Smooth muscle cell (in vitro differentiated cells): Measurements from ENCODE around the gene ABLIM2. TPM values are rescaled to one million over a fixed set of nuclear protein-coding genes. Genes with fewer than 3 reads are reported as not detected.

Source experiments
- DNase-seq: peaks from one replicate; lab custom pipeline; 2025; ENCODE audit not compliant: unreplicated experiment; lab: John Stamatoyannopoulos, UW
- H2AFZ ChIP-seq: fragments of 200-600 bp; sonication (generic); 2 replicates; pipeline ENCODE4 v1.6.0; 2016; ENCODE audit warnings: antibody characterized with exemption, low read depth, mild to moderate bottlenecking
- H3F3A ChIP-seq: fragments of 200-600 bp; sonication (generic); 2 replicates; pipeline ENCODE4 v1.6.0; 2017; ENCODE audit warnings: antibody characterized with exemption, low read depth
- H3K27ac ChIP-seq: fragments of 200-600 bp; sonication (generic); 2 replicates; pipeline ENCODE4 v1.5.1; 2016; ENCODE audit warnings: low read depth, mild to moderate bottlenecking
- H3K27me3 ChIP-seq: fragments of 200-600 bp; sonication (generic); 2 replicates; pipeline ENCODE4 v1.6.1; 2016; ENCODE audit warnings: low read depth, mild to moderate bottlenecking
- H3K36me3 ChIP-seq: fragments of 200-600 bp; sonication (generic); 2 replicates; pipeline ENCODE4 v1.5.1; 2016; ENCODE audit warnings: low read depth
- H3K4me1 ChIP-seq: fragments of 200-600 bp; sonication (generic); 2 replicates; pipeline ENCODE4 v1.5.1; 2016; ENCODE audit warnings: low read depth
- H3K4me2 ChIP-seq: fragments of 200-600 bp; sonication (generic); 2 replicates; pipeline ENCODE4 v1.6.0; 2016; ENCODE audit warnings: mild to moderate bottlenecking
- H3K4me3 ChIP-seq: fragments of 200-600 bp; sonication (generic); 2 replicates; pipeline ENCODE4 v1.5.1; 2016; ENCODE audit warnings: mild to moderate bottlenecking
- H3K79me2 ChIP-seq: fragments of 200-600 bp; sonication (generic); 2 replicates; pipeline ENCODE4 v1.6.0; 2016; ENCODE audit warnings: low read depth, mild to moderate bottlenecking
- H3K9ac ChIP-seq: fragments of 200-600 bp; sonication (generic); 2 replicates; pipeline ENCODE4 v1.6.0; 2016; ENCODE audit warnings: low read depth
- H3K9me3 ChIP-seq: fragments of 200-600 bp; sonication (generic); replicated peaks from 2 replicates; pipeline ENCODE4 v1.5.1; 2016; ENCODE audit warnings: low read depth
- H4K20me1 ChIP-seq: fragments of 200-600 bp; sonication (generic); 2 replicates; pipeline ENCODE4 v1.6.0; 2016; ENCODE audit warnings: low read depth
- WGBS: methylation state at CpG from one replicate; pipeline ENCODE4 v1.1.7; 2016; ENCODE audit warnings: low lambda C conversion rate; 5-methylcytosine and 5-hydroxymethylcytosine counted together
- polyA plus RNA-seq: library from polyadenylated mRNA; unstranded; fragments of >200 nt; fragmentation: Nextera tagmentation; extraction: Ambion mirVana; gene quantifications from 2 replicates; pipeline ENCODE4 v1.2.1, GENCODE V29; 2016
- total RNA-seq: library from RNA; depleted of rRNA; stranded (reverse); fragments of >200 nt; gene quantifications from 2 replicates; pipeline ENCODE4 v1.2.3, GENCODE V29; 2014
- TF ChIP-seq, protein P1 (sequence below): fragments of 200-600 bp; sonication (generic); IDR thresholded peaks from 2 replicates; pipeline ENCODE4 v1.5.1; 2017; ENCODE audit warnings: borderline replicate concordance, mild to moderate bottlenecking, antibody characterized with exemption; ENCODE audit not compliant: insufficient read depth, poor library complexity, severe bottlenecking

The ABLIM2 gene
- total and polyA plus RNA-seq, 2 experiments from 2014 or later = 0.08 TPM; not detected in 1

DNA sequence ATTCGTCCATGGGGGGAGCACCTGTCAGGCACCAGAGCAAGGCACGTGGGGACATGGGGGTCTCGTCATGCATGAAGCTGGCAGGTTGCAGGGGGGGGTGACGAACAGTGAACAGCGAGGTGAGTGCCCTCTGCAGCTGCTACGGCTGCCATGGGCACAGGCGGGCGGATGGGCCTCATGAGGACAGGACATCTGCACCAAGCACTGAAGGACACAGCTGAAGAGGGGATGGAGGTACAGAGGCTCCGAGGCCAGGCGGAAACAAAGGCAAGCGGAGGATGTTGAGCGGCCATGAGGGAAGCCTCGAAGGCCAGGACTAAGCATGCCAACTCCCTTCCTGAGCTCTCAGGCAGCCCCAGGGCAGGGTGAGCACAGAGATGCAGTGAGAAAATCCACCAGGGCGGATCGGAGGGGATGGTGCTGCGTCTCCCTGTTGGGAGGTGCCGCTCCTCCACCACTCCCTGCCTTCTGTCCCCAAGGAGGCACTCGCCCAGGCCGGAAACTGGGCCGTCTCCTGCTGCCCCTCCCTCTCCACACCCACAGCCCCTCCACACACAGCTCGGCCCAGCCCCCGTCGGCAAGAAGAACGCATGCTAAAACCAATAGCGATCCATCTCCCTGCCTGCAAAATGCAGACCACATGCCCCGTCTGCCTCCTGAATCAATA lies 24.6 kb downstream of the ABLIM2 start:
- H3K27me3 ChIP-seq = no peaks in the 10 kb centered on the region
- H3K4me1 ChIP-seq = no peaks in the 10 kb centered on the region
- no peak overlapping the region for H3K4me2 ChIP-seq
- no peak overlapping the region for H3K4me3 ChIP-seq
- no peaks in the 10 kb centered on the region for H3F3A ChIP-seq
- H2AFZ ChIP-seq = no peak overlapping the region
- no peak overlapping the region for H3K27ac ChIP-seq
- no peak for DNase-seq
- H4K20me1 ChIP-seq = no peaks in the 10 kb centered on the region
- no peak overlapping the region for H3K9ac ChIP-seq
- H3K79me2 ChIP-seq = no peaks in the 10 kb centered on the region
- 75% methylated on average over 26 of the region's 26 CpGs for WGBS
- TF ChIP-seq, protein P1, sequence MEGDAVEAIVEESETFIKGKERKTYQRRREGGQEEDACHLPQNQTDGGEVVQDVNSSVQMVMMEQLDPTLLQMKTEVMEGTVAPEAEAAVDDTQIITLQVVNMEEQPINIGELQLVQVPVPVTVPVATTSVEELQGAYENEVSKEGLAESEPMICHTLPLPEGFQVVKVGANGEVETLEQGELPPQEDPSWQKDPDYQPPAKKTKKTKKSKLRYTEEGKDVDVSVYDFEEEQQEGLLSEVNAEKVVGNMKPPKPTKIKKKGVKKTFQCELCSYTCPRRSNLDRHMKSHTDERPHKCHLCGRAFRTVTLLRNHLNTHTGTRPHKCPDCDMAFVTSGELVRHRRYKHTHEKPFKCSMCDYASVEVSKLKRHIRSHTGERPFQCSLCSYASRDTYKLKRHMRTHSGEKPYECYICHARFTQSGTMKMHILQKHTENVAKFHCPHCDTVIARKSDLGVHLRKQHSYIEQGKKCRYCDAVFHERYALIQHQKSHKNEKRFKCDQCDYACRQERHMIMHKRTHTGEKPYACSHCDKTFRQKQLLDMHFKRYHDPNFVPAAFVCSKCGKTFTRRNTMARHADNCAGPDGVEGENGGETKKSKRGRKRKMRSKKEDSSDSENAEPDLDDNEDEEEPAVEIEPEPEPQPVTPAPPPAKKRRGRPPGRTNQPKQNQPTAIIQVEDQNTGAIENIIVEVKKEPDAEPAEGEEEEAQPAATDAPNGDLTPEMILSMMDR = no peak
- H3K9me3 ChIP-seq = no peaks in the 10 kb centered on the region
- H3K36me3 ChIP-seq = no peaks in the 10 kb centered on the region

DNA sequence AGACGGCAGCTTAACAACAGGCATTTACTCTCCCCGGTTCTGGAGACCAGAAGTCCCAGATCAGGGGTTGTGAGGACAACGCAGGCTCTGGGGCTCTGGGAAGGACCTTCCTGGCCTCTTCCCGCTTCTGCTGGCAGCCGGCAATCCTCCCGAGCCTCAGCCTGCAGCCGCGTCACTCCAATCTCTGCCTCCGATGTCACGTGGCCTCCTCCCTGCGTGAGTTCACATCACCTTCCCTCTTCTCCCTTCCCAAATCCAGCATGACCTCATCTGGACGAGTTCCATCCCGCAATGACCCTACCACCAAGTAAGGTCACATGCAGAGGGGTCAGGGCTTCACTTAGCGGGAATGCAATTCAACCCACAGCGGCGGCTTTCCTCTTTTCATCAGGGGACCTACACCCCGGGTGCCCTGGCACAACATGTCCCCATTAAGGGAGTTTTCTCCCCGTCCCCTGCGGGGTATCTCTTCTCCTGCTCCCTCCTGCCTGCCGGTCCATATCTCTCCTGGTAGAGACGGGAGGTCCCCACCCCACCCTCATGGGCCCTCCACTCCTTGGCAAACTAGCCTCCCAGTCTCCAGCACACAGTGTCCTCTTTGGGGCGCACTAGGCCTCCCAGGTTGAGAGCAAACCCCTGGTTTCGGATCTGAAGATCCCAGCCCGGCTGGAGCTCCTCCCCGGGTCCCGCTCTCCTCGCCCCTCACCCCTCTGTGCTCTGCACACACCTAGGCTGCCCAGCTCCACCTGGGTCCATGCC lies 25.5 kb downstream of the ABLIM2 start:
- no peak overlapping the region for H2AFZ ChIP-seq
- no peaks in the 10 kb centered on the region for H3K27me3 ChIP-seq
- H3F3A ChIP-seq = no peaks in the 10 kb centered on the region
- no peak overlapping the region for H3K4me3 ChIP-seq
- H3K4me1 ChIP-seq = no peaks in the 10 kb centered on the region
- no peaks in the 10 kb centered on the region for H4K20me1 ChIP-seq
- no peaks in the 10 kb centered on the region for H3K79me2 ChIP-seq
- no peak for DNase-seq
- TF ChIP-seq, protein P1 = no peak
- no peak overlapping the region for H3K4me2 ChIP-seq
- WGBS = 93% methylated on average over 27 of the region's 27 CpGs
- H3K36me3 ChIP-seq = no peaks in the 10 kb centered on the region
- H3K27ac ChIP-seq = no peak overlapping the region
- no peaks in the 10 kb centered on the region for H3K9me3 ChIP-seq
- H3K9ac ChIP-seq = no peak overlapping the region

DNA sequence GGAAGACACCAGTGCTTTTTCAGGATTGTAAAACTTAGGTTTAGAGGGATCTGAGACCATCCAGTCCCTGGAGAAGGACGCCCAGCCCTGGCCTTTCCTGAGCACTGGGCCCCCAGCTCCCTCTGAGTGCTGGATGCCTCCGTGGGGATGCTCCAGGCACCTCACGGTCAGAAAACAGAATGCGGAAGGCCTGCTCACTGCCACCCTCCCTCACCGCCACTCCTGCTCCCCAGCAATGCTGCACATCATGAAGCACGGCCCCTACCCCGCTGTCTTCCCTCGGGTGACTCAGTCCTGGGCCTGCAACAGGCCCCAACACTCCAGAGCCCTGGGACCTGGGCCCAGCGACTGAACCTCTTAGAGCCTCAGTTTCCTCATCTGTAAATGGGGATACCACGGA lies 26.2 kb downstream of the ABLIM2 start:
- H4K20me1 ChIP-seq = no peaks in the 10 kb centered on the region

More for the DNA sequence above, 26.2 kb downstream of the ABLIM2 start:
- TF ChIP-seq, protein P1 = no peak
- no peak for DNase-seq
- 83% methylated on average over 10 of the region's 10 CpGs for WGBS
- Histone ChIP-seq H3F3A (no peaks in the 10 kb centered on the region), H3K9ac (no peak overlapping the region), H3K27ac (no peak overlapping the region), H3K27me3 (no peaks in the 10 kb centered on the region), H3K4me1 (no peaks in the 10 kb centered on the region), H3K9me3 (no peaks in the 10 kb centered on the region), H3K79me2 (no peaks in the 10 kb centered on the region), H2AFZ (no peak overlapping the region), H3K36me3 (no peaks in the 10 kb centered on the region), H3K4me3 (no peak overlapping the region), H3K4me2 (no peak overlapping the region)
